IMR-90 (cell line): ENCODE measurements around the gene APP. TPM values are rescaled to one million over a fixed set of nuclear protein-coding genes. Genes with fewer than 3 reads are reported as not detected.

Experiments used
- ATAC-seq: fragments of 200-7000 bp; cut with Tn5 transposase; 2 replicates; pipeline ENCODE4 v1.9.1; 2020; ENCODE audit warnings: low read depth, mild to moderate bottlenecking, moderate library complexity
- BruUV-seq: library from RNA; stranded (reverse); fragments of 400-500 nt; replicated peaks from 2 replicates; lab custom pipeline; 2021; lab: Mats Ljungman, UMichigan
- CTCF ChIA-PET: fragments of 300-600 bp; formaldehyde crosslinking; extraction: SDS; loops from one replicate; lab custom pipeline; 2021; ENCODE audit warnings: antibody characterized with exemption; lab: Yijun Ruan, JAX
- POLR2A ChIA-PET: fragments of 300-600 bp; sonication (Branson Sonifier 250); formaldehyde crosslinking; loops from one replicate; lab custom pipeline; 2022; ENCODE audit warnings: antibody characterized with exemption; ENCODE audit not compliant: unreplicated experiment; lab: Charles Lee
- DNase-seq: peaks from one replicate; pipeline ENCODE4 v3.0.0; 2013
- H2AFZ ChIP-seq: replicated peaks from 2 replicates; pipeline ENCODE3; 2013; ENCODE audit warnings: low read length, mild to moderate bottlenecking; ENCODE audit not compliant: poor library complexity
- H2AK5ac ChIP-seq: 2 replicates; pipeline ENCODE4 v1.6.1; 2013; ENCODE audit warnings: low read depth, low read length, inconsistent platforms
- H2AK9ac ChIP-seq: replicated peaks from 2 replicates; pipeline ENCODE3; 2013; ENCODE audit warnings: mild to moderate bottlenecking, low read depth, low read length, moderate library complexity; ENCODE audit not compliant: poor library complexity
- H2BK120ac ChIP-seq: 2 replicates; pipeline ENCODE4 v1.6.1; 2013; ENCODE audit warnings: low read depth, low read length, inconsistent platforms
- H2BK15ac ChIP-seq: 3 replicates; pipeline ENCODE4 v1.6.1; 2013; ENCODE audit warnings: low read depth, low read length, inconsistent platforms
- H2BK20ac ChIP-seq: 2 replicates; pipeline ENCODE4 v1.6.1; 2013; ENCODE audit warnings: low read depth, mild to moderate bottlenecking, inconsistent platforms, low read length, moderate library complexity
- H2BK5ac ChIP-seq: 2 replicates; pipeline ENCODE4 v1.6.1; 2013; ENCODE audit warnings: mild to moderate bottlenecking, low read depth, low read length, inconsistent platforms; ENCODE audit not compliant: poor library complexity, severe bottlenecking
- H3K14ac ChIP-seq: replicated peaks from 2 replicates; pipeline ENCODE4 v1.6.1; 2013; ENCODE audit warnings: low read depth, low read length, inconsistent platforms
- H3K18ac ChIP-seq: 2 replicates; pipeline ENCODE4 v1.6.1; 2013; ENCODE audit warnings: low read depth, low read length, control low read depth
- H3K23ac ChIP-seq: 2 replicates; pipeline ENCODE4 v1.6.1; 2013; ENCODE audit warnings: low read depth, low read length, inconsistent platforms
- H3K27ac ChIP-seq: 2 replicates; pipeline ENCODE4 v1.5.1; 2013; ENCODE audit warnings: mild to moderate bottlenecking, control low read depth, low read length; ENCODE audit not compliant: insufficient read depth
- H3K27me3 ChIP-seq: 2 replicates; pipeline ENCODE4 v1.6.1; 2013; ENCODE audit warnings: low read length; ENCODE audit not compliant: control insufficient read depth, insufficient read depth
- H3K36me3 ChIP-seq: 2 replicates; pipeline ENCODE4 v1.6.1; 2013; ENCODE audit warnings: low read length, mixed read lengths; ENCODE audit not compliant: control insufficient read depth, insufficient read depth
- H3K4ac ChIP-seq: 2 replicates; pipeline ENCODE4 v1.6.1; 2013; ENCODE audit warnings: low read depth, low read length, inconsistent platforms
- H3K4me1 ChIP-seq: 2 replicates; pipeline ENCODE4 v1.6.1; 2013; ENCODE audit warnings: low read length, mixed read lengths; ENCODE audit not compliant: control insufficient read depth, insufficient read depth
- H3K4me2 ChIP-seq: 2 replicates; pipeline ENCODE4 v1.6.1; 2013; ENCODE audit warnings: low read depth, mild to moderate bottlenecking, control low read depth, low read length, moderate library complexity
- H3K4me3 ChIP-seq: 2 replicates; pipeline ENCODE4 v1.5.1; 2013; ENCODE audit warnings: low read depth, mild to moderate bottlenecking, control low read depth, low read length, moderate library complexity; ENCODE audit not compliant: insufficient read depth
- H3K56ac ChIP-seq: 2 replicates; pipeline ENCODE4 v1.6.1; 2013; ENCODE audit warnings: low read length, inconsistent platforms; ENCODE audit not compliant: insufficient read depth; ENCODE audit errors: extremely low read depth
- H3K79me1 ChIP-seq, 2 experiments: 2 replicates each; pipeline ENCODE4 v1.6.1; 2013; ENCODE audit warnings: low read length in 2 of 2, inconsistent platforms in 1 of 2, low read depth in 1 of 2
- H3K9ac ChIP-seq: 2 replicates; pipeline ENCODE4 v1.6.1; 2013; ENCODE audit warnings: low read depth, low read length, control low read depth
- H3K9me1 ChIP-seq: 2 replicates; pipeline ENCODE4 v1.6.1; 2013; ENCODE audit warnings: low read length, inconsistent platforms; ENCODE audit not compliant: insufficient read depth
- H3K9me3 ChIP-seq: 2 replicates; pipeline ENCODE4 v1.6.1; 2013; ENCODE audit warnings: low read length; ENCODE audit not compliant: control insufficient read depth, insufficient read depth
- H4K20me1 ChIP-seq: 2 replicates; pipeline ENCODE4 v1.6.1; 2013; ENCODE audit warnings: low read length, inconsistent platforms; ENCODE audit not compliant: insufficient read depth
- H4K5ac ChIP-seq: 2 replicates; pipeline ENCODE4 v1.6.1; 2013; ENCODE audit warnings: mild to moderate bottlenecking, low read depth, low read length, control low read depth
- H4K8ac ChIP-seq, 2 experiments: 2 replicates each; pipeline ENCODE4 v1.6.1; 2013; ENCODE audit warnings: low read depth in 2 of 2, low read length in 2 of 2, control low read depth in 1 of 2, inconsistent platforms in 1 of 2
- H4K91ac ChIP-seq: 2 replicates; pipeline ENCODE4 v1.6.1; 2013; ENCODE audit warnings: low read depth, low read length, inconsistent platforms; ENCODE audit not compliant: insufficient read depth
- BHLHE40 ChIP-seq: fragments of 150-350 bp; IDR thresholded peaks from 2 replicates; pipeline ENCODE4 v1.6.1; 2016; ENCODE audit warnings: mild to moderate bottlenecking, low read depth, low read length
- CEBPB ChIP-seq: IDR thresholded peaks from 2 replicates; pipeline ENCODE4 v1.6.1; 2012; ENCODE audit warnings: low read depth, low read length, improper control_type of control experiment
- CHD1 ChIP-seq: IDR thresholded peaks from 2 replicates; pipeline ENCODE4 v1.6.1; 2012; ENCODE audit warnings: low read depth, low read length, improper control_type of control experiment
- CTCF ChIP-seq: conservative IDR thresholded peaks from 2 replicates; pipeline ENCODE4 v1.5.1; 2012; ENCODE audit warnings: mild to moderate bottlenecking, low read depth, low read length, improper control_type of control experiment
- FOS ChIP-seq: fragments of 150-350 bp; IDR thresholded peaks from 2 replicates; pipeline ENCODE4 v1.6.1; 2016; ENCODE audit warnings: low read depth, low read length
- MAFK ChIP-seq: IDR thresholded peaks from 2 replicates; pipeline ENCODE4 v1.6.1; 2012; ENCODE audit warnings: low read depth, low read length, improper control_type of control experiment
- MAZ ChIP-seq: IDR thresholded peaks from 2 replicates; pipeline ENCODE4 v1.6.1; 2012; ENCODE audit warnings: low read depth, mild to moderate bottlenecking, low read length, improper control_type of control experiment, moderate library complexity, borderline replicate concordance
- MXI1 ChIP-seq: IDR thresholded peaks from 2 replicates; pipeline ENCODE4 v1.6.1; 2012; ENCODE audit warnings: low read depth, mild to moderate bottlenecking, low read length, moderate library complexity, borderline replicate concordance
- NFE2L2 ChIP-seq: fragments of 150-350 bp; IDR thresholded peaks from 2 replicates; pipeline ENCODE4 v1.6.1; 2016; ENCODE audit warnings: low read depth, mild to moderate bottlenecking, low read length
- POLR2A ChIP-seq: IDR thresholded peaks from 2 replicates; pipeline ENCODE4 v1.6.1; 2012; ENCODE audit warnings: mild to moderate bottlenecking, low read depth, low read length
- RAD21 ChIP-seq: IDR thresholded peaks from 2 replicates; pipeline ENCODE4 v1.6.1; 2012; ENCODE audit warnings: low read length, improper control_type of control experiment
- RCOR1 ChIP-seq: IDR thresholded peaks from 2 replicates; pipeline ENCODE4 v1.6.1; 2012; ENCODE audit warnings: mild to moderate bottlenecking, low read length, improper control_type of control experiment; ENCODE audit not compliant: insufficient replicate concordance
- RFX5 ChIP-seq: IDR thresholded peaks from 2 replicates; pipeline ENCODE4 v1.8.0; 2012; ENCODE audit warnings: low read depth, mild to moderate bottlenecking, low read length, moderate library complexity
- SMC3 ChIP-seq: fragments of 150-350 bp; IDR thresholded peaks from 2 replicates; pipeline ENCODE4 v1.6.1; 2016; ENCODE audit warnings: low read depth, mild to moderate bottlenecking, antibody characterized with exemption, low read length, moderate library complexity
- WGBS, 2 experiments: methylation state at CpG; one replicate each; pipeline versions ENCODE4 v1.1.5 to v1.1.7; 2013; ENCODE audit warnings: missing lambda C conversion rate in 2 of 2; ENCODE audit not compliant: insufficient read length in 1 of 2; ENCODE audit errors: extremely low coverage in 2 of 2; 5-methylcytosine and 5-hydroxymethylcytosine counted together
- dilution Hi-C: fragments of 300-500 bp; cut with HindIII; formaldehyde crosslinking; loops from one replicate; pipeline ENCODE4 v1.14.3; 2018; ENCODE audit warnings: low sequenced_read_pairs; ENCODE audit not compliant: unreplicated experiment
- in situ Hi-C: fragments of 300-500 bp; cut with MboI; formaldehyde crosslinking; loops from 3 replicates; pipeline ENCODE4 v1.14.3; 2019; ENCODE audit warnings: low sequenced_read_pairs, inconsistent platforms, mixed read lengths
- intact Hi-C: fragments of 100-400 bp; cut with micrococcal nuclease; formaldehyde crosslinking; loops from 2 replicates; pipeline ENCODE4 v1.10.0; 2022
- polyA plus RNA-seq, 3 experiments: library from polyadenylated mRNA; depleted of rRNA; stranded (reverse); fragments of >200 nt; gene quantifications; 2 replicates each; pipeline ENCODE4 v1.2.3, GENCODE V29; 2012; ENCODE audit warnings: low replicate concordance in 1 of 3
- total RNA-seq: library from RNA; depleted of rRNA; stranded (reverse); fragments of >200 nt; gene quantifications from 2 replicates; pipeline ENCODE4 v1.2.3, GENCODE V29; 2012
- TF ChIP-seq, protein P1 (sequence below): fragments of 150-350 bp; IDR thresholded peaks from 2 replicates; pipeline ENCODE4 v1.6.1; 2016; ENCODE audit warnings: low read depth, mild to moderate bottlenecking, low read length, moderate library complexity, borderline replicate concordance
- TF ChIP-seq, protein P2 (sequence below): fragments of 150-350 bp; IDR thresholded peaks from 2 replicates; pipeline ENCODE4 v1.6.1; 2017; ENCODE audit warnings: mild to moderate bottlenecking, antibody characterized with exemption, low read length, low read depth

APP gene
- total and polyA plus RNA-seq, 2 of the 4 experiments (the other 2 are of a cell fraction) = 191 to 530 TPM

GRCh38 chr21:25901330-25901979, 269.1 kb downstream of the APP start:
- intact Hi-C loops (no loop called here), in situ Hi-C loops (no loop called here), dilution Hi-C loops (no loop called here)
- Histone ChIP-seq H3K4me3 (no peak overlapping the region), H3K14ac (no peak overlapping the region), H3K9ac (no peak overlapping the region), H3K56ac (no peak overlapping the region), H2BK15ac (no peak overlapping the region), H3K4me2 (no peak overlapping the region), H3K79me1 (peaks cover 4 to 6% of the 10 kb centered on the region in 2 experiments; a peak in 3 of 4 replicates), H3K4ac (no peak overlapping the region), H4K8ac (0 out of 4 replicates have a peak overlapping the region, but pooled peaks of 1 of the 2 experiments have one; percentile 19), H3K36me3 (peaks cover 19% of the 10 kb centered on the region), H2BK20ac (no peak overlapping the region), H4K20me1 (no peaks in the 10 kb centered on the region), H2BK120ac (no peak overlapping the region), H3K18ac (no peak overlapping the region), H3K27me3 (no peaks in the 10 kb centered on the region), H2AK5ac (no peak overlapping the region), H2BK5ac (no peak overlapping the region), H2AK9ac (no peak overlapping the region), H3K9me1 (peaks cover 8% of the 10 kb centered on the region; the same call in 1 of the 2 replicates), H3K4me1 (peaks cover 3% of the 10 kb centered on the region), H4K91ac (no peak overlapping the region), H2AFZ (no peak overlapping the region), H3K27ac (no peak overlapping the region), H3K23ac (no peak overlapping the region), H3K9me3 (no peaks in the 10 kb centered on the region), H4K5ac (no peak overlapping the region)
- POLR2A ChIA-PET = no interaction called here
- ATAC-seq (no peak), DNase-seq (peak; percentile 39)
- CTCF ChIA-PET = interaction anchor here (0.7 kb wide), 1 partner anchor 20 kb away, joined by 3 read pairs; no protein-coding TSS in a partner anchor
- no TSS peak for BruUV-seq
- WGBS, 2 experiments = no CpG with 5 or more reads among the region's 2 CpGs
- no peak for TF ChIP-seq BHLHE40
- no peak for TF ChIP-seq RCOR1
- no peak for TF ChIP-seq FOS
- no peak for TF ChIP-seq POLR2A
- no peak for TF ChIP-seq MAFK
- no peak for TF ChIP-seq MAZ
- no peak for TF ChIP-seq RFX5
- no peak for TF ChIP-seq RAD21
- TF ChIP-seq, protein P1, sequence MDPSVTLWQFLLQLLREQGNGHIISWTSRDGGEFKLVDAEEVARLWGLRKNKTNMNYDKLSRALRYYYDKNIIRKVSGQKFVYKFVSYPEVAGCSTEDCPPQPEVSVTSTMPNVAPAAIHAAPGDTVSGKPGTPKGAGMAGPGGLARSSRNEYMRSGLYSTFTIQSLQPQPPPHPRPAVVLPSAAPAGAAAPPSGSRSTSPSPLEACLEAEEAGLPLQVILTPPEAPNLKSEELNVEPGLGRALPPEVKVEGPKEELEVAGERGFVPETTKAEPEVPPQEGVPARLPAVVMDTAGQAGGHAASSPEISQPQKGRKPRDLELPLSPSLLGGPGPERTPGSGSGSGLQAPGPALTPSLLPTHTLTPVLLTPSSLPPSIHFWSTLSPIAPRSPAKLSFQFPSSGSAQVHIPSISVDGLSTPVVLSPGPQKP = no peak
- no peak for TF ChIP-seq CHD1
- TF ChIP-seq NFE2L2 = no peak
- TF ChIP-seq SMC3 = no peak
- TF ChIP-seq MXI1 = no peak
- TF ChIP-seq, protein P2, sequence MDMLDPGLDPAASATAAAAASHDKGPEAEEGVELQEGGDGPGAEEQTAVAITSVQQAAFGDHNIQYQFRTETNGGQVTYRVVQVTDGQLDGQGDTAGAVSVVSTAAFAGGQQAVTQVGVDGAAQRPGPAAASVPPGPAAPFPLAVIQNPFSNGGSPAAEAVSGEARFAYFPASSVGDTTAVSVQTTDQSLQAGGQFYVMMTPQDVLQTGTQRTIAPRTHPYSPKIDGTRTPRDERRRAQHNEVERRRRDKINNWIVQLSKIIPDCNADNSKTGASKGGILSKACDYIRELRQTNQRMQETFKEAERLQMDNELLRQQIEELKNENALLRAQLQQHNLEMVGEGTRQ = no peak
- no peak for TF ChIP-seq CEBPB
- no peak for TF ChIP-seq CTCF
